HK-2 (cell line): ENCODE data around the gene RRP36.

Source experiments
- DNase-seq: peaks from one replicate; pipeline ENCODE4 v3.0.0-alpha.2; 2018; ENCODE audit not compliant: unreplicated experiment

Gene RRP36

DNA sequence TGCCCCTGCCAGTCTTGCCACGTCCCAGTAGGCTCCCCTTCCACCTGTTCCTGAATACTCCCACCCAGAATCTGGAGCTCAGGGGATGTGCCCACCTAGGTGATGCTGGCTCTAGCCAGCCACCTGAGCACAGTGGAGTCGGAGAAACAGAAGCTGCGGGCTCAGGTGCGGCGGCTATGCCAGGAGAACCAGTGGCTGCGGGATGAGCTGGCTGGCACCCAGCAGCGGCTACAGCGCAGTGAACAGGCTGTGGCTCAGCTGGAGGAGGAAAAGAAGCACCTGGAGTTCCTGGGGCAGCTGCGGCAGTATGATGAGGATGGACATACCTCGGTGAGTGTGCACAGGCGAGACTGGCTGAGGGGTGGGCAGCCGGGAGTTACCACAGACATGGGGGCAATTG lies 41.4 kb downstream of the RRP36 start:
- DNase-seq, result no peak

DNA sequence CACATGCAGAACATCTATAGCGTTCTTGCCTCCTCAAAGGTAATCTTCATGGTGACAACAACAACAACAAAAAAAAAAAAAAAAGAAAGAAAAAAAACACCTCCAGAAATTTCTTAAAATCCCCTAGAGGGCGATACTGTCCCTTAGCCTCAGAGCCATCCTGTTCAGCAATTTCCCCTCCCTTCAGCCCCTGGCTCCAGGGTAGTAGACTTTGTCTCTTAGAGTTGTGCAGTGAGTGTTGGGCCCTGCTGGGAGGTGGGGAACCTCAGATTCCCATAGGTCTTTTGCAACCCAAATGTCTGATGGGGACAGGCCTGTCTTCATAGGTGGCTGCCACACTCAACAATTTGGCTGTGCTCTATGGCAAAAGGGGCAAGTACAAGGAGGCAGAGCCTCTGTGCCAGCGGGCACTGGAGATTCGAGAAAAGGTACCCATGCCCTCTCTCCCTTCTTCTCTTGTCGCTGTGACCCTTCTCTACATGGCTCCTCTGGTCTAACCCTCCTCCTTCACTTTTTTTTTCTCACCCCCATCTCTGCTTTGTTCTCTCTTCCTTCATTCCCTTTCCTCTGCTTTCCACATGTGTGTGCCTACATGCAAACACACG lies 48.7 kb downstream of the RRP36 start:
- DNase-seq, result no peak

DNA sequence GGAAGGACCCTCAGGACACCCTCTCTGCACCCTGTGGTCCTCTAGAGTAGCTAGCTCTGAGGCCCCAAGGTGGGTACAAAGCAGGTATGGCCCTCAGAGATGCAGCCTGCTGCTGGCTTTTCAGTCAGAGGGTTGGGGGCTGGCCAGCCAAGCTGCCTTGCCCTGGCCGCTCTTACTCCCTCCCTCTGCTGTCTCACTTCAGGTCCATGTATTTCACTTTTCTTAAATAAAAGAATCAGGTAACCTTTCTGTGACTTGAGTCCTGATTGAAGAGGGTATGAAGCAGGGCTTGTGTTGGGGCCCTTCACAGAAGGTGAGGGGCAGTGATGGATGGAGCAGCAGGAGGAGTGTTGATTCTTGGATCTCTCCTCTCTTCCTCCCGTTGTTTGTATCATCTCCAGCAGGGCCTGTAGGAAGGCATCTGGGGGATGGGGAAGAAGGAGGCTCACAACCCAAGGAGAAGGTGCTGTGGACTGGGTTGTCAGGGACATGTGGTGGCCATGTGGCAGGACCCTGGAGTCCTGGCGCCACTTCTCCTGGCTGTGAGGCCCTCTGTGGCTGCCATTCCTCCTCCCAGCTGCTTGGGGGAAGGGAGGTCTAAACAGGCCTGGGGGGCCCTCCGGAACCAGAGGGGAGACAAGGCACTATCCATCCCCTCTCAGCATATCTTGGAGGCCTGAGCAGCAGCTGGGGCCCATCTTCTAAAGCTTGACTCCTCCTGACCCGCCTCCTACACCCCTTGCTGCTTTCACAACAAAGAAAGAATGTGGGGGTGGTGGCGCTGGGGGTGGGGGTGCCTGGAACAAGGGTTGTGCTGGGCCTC lies 53.6 kb downstream of the RRP36 start:
- no peak for DNase-seq

DNA sequence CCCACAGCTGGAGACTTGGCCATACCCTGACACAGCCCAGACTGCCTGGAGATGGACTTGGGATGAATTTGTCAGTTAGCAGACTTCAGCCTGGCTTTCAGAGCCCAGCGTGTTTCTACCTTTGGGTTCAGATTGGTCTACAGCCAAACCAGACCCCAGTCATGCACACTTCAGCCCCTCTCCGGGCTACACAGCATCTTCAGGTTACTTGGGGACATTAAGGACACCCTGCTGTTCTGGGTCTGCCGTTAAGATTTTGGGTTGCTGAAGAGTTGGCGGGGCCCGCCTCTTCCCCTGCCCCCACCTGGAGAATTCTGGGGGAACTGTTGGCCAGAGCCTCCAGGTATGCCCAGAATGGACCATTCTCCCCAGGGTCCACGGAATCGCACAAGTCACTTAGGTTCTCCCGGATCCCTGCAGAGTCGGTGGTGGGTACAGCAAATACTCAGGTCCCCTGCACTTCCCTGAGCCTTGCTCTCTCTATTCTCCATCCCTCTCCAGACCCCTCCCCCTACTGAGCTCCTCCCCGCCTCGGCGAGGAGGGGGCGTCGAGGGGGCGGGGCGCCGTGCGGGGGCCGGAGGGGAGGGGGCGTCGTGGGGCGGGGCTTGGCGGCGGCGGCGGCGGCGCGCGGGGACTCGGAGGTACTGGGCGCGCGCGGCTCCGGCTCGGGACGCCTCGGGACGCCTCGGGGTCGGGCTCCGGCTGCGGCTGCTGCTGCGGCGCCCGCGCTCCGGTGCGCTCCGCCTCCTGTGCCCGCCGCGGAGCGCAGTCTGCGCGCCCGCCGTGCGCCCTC lies 54.4 kb downstream of the RRP36 start, which contains the start of gene PTK7:
Gene PTK7, plus strand, starts transcription at position 645 of the 794 bp plus-strand sequence. CDS start 175 bp downstream, outside the sequence.
- DNase-seq, result no peak

DNA sequence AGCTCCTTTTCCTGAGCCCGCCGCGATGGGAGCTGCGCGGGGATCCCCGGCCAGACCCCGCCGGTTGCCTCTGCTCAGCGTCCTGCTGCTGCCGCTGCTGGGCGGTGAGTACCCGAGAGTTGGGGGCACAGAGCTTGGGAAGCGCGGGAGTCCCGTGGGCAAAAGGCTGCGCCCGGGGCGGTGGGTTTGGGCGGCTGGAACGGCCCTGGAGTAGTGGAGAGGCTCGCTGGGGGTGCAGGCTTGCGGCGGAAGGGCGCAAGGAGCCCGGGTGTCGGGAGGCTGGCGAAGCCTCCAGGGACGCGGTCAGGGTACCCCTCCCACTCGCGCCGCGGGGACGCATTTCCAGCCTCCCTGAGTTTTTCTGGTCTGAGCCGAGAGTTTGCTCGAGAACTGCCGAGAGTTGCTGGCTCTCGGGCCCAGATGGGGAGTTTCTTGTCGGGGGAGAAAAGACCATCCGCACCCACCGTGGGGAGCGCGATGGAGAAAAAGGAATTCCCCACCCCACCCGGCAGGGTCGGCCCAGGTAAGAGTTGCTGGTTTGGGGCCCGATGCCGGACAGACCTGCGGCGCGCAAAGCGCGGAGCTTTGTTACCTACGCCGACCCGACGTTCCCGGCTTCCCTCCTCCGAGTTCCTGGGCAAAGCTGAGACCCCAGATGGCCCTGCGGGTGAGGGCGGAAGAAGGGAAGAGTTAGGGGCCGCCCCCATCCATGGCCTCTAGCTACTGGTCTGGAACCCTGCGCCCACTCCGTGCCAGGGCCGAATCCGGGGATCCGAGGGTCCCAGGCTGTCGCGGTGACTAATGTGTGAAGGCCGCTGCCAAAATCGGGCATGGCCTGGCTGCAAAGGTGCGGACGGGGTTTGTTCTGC lies 55.3 kb downstream of the RRP36 start:
- DNase-seq, result no peak

DNA sequence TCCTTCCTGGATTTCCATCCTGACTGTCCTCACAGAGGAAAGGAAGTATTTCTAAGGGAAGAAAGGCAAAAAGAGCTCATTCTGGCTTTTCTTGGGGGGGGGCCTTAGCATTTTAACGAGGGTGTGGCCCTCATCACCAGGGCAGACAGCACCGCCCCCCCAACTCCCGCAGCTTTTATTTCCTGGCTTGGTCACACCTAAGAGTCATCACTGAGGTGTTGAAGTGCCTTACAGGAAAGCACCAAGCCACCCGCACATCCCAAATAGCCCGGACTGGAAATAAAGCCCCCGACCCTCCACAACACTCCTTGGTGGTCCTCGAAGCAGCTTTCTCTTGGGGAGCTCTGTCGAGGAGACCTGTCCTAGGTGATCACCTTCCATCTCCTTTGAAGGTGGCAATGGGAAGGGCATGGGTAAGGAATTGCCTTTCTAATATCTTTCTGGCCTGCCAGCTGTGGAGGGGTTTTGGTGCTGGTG lies 55.9 kb downstream of the RRP36 start:
- DNase-seq, result no peak

DNA sequence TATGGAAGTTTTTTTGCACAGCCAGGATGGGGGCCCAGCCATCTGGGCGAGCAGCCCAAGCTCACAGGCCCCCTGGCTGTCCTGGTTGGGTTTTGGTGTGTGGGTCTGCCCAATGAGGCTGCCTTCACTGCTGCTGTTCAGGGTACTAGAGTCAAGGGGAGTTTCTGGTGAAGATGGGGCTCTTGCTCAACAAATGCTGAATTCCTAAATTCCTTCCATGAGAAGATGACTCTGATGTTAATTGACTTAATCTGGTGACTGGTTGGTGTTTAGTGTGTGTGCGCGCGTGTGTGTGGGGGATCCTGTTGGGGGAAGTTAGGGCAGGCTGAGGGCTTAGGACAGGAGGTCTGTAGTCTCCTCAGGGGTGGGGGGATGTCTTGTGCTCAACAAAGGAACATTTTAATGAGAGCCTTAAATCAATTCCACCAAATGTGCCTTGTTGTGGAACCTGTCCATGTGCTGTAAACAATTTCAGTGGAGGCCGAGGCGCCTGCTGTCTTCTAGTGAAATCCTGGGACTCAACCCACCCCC lies 56.6 kb downstream of the RRP36 start:
- no peak for DNase-seq

DNA sequence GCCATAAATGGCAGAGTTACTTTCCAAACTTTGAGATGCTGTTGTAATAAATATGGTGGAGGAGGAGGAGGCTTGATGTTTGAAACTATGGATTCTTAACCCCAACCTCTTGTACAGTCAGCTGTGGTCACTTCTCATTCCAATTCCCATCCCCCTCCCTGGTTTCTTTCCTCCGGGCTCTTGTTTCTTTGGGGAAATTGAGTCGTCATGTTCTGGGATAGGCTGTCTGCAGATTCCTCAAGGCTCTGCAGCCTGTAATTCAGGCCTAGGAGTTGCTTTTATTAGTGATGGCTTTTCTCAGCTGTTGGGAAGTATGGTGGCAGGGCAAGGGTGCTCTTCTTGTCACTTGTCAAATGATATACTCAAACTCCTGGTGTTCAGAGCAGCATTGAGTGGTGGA lies 57.3 kb downstream of the RRP36 start:
- no peak for DNase-seq
